Measurements from ENCODE around the gene VPS9D1.
"Not testable (repeated sequence)": the region's sequence is repeated elsewhere in the genome, so short reads cannot be mapped to it uniquely, and the experiment has no call there.

Gene VPS9D1

GRCh38 chr16:89664238-89664637 is 56.5 kb downstream of the VPS9D1 start:
- DNase-seq (ENCODE audit: low spot score), result not testable (repeated sequence)

- no peak for DNase-seq (ENCODE audit: low spot score)
Measured at GRCh38 chr16:89661215-89661614, 59.5 kb downstream of the VPS9D1 start.

DNA sequence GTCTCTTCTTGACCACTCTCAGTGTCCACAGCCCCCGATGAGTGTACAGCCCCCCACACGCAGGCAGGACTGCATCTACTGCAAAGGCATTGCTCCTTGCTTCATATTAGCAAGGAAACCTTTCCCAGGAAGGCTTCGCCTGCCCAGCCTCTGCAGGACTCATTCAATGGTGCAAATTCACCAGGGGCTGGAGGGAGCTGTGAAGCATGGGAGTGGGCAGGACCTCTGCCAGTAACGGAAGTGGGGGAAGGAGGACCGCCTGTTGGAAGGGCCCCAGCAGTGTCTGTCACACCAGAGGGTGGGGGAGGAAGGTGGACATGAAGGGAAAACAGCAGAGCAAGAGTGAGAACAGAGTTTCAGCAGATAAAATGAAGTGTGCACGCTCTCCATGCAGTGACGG is 60.6 kb downstream of the VPS9D1 start:
- DNase-seq (ENCODE audit: low spot score), result no peak

DNA sequence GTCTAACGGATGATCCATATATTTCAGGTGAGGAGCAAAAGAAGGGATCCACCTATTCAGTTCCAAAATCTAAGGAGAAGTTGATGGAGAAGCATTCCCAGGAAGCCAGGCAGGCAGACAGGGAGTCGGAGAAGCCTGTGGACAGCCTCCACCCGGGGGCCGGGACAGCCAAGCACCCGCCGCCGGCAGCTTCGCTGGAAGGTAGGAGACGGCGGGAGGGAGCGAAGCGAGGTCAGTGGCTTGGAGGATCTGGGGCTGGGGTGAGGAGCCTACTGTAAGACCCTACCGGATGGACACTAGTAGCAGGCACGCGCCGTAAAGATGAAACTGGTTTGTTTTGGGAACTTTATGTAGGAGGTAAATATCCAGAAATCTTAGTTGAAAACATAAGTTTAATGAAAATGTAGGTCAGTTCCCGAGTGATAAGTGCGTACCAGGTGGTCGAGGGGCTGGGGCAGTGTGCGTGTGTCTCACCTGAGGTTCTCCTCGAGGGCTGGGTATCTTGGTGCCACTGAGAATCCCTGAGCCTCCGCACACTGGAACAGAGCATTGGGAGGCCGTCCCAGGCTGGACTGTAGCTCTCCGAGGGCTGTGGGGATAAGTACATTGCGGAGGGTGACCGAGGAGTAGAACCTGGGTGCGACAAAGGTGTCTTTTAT is 62.3 kb downstream of the VPS9D1 start:
- DNase-seq (ENCODE audit: low spot score), result peak; percentile 19

DNA sequence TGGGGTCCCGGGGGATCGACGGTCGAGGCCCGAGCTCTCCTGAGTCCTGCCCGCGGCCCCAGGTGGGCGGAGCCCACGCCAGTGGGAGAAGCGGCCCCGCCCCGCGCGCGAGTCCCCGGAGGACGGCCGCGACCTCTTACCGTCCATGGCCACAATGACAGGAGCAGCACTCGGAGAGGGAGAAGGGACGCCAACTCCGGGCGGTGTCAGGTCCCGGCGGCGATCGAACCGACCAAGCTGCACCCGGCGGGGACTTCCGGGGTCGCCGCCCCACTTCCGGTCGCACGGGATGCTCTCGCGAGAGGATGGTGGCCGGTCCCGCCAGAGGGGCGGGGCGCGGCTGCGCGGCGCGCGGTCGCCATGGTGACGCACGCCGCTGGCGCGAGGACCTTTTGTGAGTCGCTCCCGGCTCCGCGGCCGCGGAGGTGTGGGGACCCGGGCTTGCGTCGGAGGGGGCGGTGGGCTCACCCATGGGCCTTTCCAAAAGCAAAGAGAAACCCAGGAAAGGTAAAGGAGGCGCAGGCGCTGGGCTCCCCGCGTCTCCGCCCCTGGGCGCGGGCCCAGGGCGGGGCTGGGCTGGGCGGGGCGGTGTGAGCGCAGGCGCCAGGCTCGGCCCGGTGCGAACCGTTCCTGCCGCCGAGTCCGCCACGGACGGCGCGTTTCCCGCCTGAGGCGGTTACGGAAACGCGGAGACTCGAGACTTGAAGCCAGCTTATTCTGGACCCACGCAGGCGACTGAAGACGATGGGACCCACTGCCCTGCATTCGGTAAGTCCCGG is 63.1 kb downstream of the VPS9D1 start, which contains the start of the genes CHMP1A and SPATA33:
TSS of gene CHMP1A (minus strand) at position 267 of the 779 bp plus-strand sequence. CDS start at position 147, 120 bp downstream.
TSS of gene SPATA33 (plus strand) at position 395 of the 779 bp plus-strand sequence. CDS start at position 471, 76 bp downstream.
- DNase-seq (ENCODE audit: low spot score), result peak; percentile 98

Data from AG08395 (cell line).